ELF-1 (cell line): Measurements from ENCODE around the gene SSNA1.
A peak's percentile ranks its signal among the peaks of the same experiment; 100 is the strongest.

Source experiments
- DNase-seq: peaks from one replicate; pipeline ENCODE4 v3.0.0-alpha.2; 2016; ENCODE audit warnings: low read depth, low spot score

SSNA1 gene

GRCh38 chr9:137188490-137189296, at the start of gene SSNA1, which contains the start of gene ANAPC2:
TSS of gene SSNA1 (plus strand) at chr9:137188676. CDS start at chr9:137188727, 51 bp downstream.
TSS of gene ANAPC2 (minus strand) at chr9:137188560. CDS start at chr9:137188532, 28 bp downstream.
- peak; percentile 93 for DNase-seq

GRCh38 chr9:137138722-137139467, 49.6 kb upstream of the SSNA1 start, which contains the start of gene GRIN1:
TSS of gene GRIN1 (plus strand) at chr9:137139154. CDS start at chr9:137139487, 333 bp downstream.
- DNase-seq = no peak

GRCh38 chr9:137139468-137140150, 48.9 kb upstream of the SSNA1 start:
- DNase-seq = no peak

- DNase-seq = no peak
Measured at GRCh38 chr9:137140151-137141012, 48.1 kb upstream of the SSNA1 start.

- no peak for DNase-seq
Measured at GRCh38 chr9:137141050-137141810, 47.2 kb upstream of the SSNA1 start.

GRCh38 chr9:137141976-137142936, 46.2 kb upstream of the SSNA1 start:
- DNase-seq = no peak

- no peak for DNase-seq
Measured at GRCh38 chr9:137143459-137143858, 45.0 kb upstream of the SSNA1 start.

GRCh38 chr9:137145731-137146526, 42.5 kb upstream of the SSNA1 start:
- no peak for DNase-seq

- no peak for DNase-seq
Measured at GRCh38 chr9:137146527-137146918, 42.0 kb upstream of the SSNA1 start.

GRCh38 chr9:137147091-137147792, 41.2 kb upstream of the SSNA1 start:
- no peak for DNase-seq

GRCh38 chr9:137147793-137148160, 40.7 kb upstream of the SSNA1 start:
- DNase-seq = no peak

GRCh38 chr9:137148242-137148641, 40.2 kb upstream of the SSNA1 start:
- no peak for DNase-seq

GRCh38 chr9:137148661-137149060, 39.8 kb upstream of the SSNA1 start:
- no peak for DNase-seq

GRCh38 chr9:137149363-137149762, 39.1 kb upstream of the SSNA1 start:
- DNase-seq = no peak

- DNase-seq = peak; percentile 95
Measured at GRCh38 chr9:137149942-137150616, 38.4 kb upstream of the SSNA1 start.

- DNase-seq = peak; percentile 86
Measured at GRCh38 chr9:137150617-137151457, 37.6 kb upstream of the SSNA1 start.
